NCI-H1092 (cell line): Measurements from ENCODE around the gene CHAF1A.
A peak's percentile ranks its signal among the peaks of the same experiment; 100 is the strongest.

Source experiments
- DNase-seq: peaks from one replicate; lab custom pipeline; 2025; lab: John Stamatoyannopoulos, UW

CHAF1A gene

DNA sequence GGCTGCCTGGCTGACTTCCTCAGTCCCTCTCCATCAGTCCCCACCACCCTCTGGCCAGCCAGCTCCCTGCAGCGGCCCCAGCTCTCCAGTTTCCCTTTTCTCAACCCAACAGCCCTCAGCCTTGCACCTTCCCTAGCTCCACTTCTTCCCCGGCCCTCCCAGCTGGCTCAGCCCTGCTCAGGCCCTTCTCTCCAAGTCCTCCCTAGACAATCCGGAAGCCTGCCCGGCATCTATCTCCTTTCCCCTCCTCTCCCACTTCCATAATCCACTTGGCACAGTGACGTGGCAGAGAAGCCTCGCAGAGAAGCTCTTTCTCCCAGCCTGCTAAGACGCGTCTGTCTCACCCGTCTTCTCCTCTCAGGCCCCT, 54.0 kb downstream of the CHAF1A start:
- peak; percentile 15 for DNase-seq

DNA sequence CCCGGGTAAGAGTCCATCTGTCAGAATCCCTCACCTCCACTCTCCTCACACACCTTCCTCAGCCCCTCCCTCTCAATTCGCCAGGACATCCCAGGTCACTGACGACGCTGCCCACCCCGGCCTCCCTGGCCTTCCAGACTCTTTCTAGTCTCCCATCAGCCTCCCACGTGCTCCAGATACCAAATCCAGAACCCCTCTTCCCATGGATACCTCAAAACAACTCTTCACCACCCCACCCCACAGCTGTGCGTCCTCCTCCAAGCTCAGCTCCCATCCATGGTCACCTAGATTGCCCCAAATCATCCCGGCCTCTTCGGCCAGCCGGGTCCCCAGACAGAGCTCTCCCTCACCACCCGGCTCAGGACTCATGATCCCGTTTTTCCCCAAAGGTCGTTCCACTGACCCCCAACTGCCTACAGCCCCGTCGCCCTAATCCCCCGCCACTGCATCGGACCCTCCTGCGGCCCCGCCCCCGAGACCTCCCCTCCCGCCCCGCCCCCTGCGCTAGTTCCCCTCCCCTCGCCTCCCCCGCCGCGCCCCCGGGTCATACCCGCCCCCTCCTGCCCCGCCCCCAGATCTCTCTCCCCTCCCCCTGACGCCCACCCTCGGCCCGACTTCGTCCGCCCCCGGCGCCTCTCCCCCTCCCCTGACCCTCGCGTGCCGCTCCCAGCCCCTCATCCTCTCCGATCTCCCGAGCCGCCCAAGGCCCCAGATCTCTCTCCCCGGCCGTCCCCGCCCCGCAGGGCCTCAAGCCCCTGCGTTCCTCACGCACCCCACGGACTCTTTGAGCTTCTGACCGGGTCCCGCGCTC, 54.6 kb downstream of the CHAF1A start:
- DNase-seq, result peak; percentile 43

DNA sequence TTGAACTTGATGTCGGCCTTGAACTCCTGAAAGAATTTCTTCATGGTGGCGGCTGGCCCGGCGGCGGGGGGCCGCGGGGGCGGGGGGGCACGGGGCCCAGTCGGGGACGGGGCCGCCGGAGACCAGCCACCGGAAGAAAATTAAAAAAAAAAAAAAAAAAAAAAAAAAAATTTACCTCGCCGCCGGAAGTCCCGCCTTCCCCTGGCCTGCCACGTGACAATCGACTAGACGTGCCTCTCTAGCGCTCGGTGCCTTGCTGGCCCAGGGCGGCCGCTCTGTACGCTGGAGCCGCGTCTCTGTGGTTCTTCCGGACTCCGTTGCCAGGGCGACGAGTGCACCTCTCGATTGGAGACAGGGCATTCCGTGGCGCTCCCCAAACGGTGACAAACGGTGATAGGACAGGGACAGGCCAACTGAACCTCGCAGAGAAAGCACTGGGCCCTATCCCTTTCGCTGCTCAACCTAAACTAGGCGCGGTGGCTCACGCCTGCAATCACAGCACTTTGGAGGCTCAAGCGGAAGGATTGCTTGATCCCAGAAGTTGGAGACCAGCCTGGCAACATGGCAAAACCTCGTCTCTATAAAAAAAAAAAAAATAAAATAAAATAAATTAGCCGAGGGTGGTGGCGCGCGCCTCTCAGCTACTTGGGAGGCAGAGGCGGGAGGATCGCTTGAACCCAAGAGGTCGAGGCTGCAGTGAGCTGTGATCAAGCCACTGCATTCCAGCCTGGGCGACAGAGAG, 55.4 kb downstream of the CHAF1A start, which contains the start of gene UBXN6:
TSS of gene UBXN6 (minus strand) at position 141 of the 742 bp plus-strand sequence. CDS start at position 44, 97 bp downstream.
- DNase-seq, result peak; percentile 97

DNA sequence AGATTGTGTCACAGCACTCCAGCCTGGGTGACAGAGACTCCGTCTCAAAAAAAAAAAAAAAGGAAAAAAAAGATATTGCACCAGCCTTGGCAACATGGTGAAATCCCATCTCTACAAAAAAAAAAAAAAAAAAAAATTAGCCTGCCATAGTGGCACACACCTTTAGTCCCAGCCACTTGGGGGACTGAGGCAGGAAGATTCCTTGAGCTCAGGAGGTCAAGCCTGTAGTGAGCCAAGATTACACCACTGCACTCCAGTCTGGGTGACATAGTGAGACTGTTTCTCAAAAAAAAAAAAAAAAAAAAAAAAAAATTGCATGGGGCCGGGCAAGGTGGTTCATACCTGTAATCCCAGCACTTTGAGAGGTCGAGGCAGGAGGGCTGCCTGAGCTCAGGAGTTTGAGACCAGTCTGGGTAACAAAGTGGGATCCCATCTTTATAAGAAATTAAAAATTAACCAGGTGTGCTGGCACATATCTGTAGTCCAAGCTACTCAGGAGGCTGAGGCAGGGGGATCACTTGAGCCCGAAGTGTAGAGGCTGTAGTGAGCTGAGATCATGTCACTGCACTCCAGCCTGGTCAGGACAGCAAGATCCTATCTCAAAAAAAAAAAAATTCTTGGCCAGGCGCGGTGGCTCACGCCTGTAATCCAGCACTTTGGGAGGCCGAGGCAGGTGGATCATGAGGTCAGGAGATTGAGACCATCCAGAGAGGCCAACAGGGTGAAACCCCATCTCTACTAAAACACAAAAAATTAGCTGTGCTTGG, 62.6 kb downstream of the CHAF1A start:
- DNase-seq, result no peak

DNA sequence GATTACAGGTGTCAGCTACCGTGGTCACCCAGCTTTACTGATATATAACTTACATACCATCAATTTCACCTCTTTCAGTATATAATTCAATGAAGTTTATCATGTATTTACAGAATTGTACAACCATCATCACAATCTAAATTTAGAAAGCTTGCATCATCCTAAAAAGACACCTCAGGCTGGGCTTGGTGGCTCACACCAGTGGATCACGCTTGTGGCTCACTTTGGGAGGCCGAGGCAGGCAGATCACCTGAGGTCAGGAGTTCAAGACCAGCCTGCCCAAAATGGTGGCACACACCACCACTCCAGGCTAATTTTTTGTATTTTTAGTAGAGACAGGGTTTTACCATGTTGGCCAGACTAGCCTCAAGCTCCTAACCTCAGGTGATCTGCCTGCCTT, 65.4 kb downstream of the CHAF1A start:
- no peak for DNase-seq

DNA sequence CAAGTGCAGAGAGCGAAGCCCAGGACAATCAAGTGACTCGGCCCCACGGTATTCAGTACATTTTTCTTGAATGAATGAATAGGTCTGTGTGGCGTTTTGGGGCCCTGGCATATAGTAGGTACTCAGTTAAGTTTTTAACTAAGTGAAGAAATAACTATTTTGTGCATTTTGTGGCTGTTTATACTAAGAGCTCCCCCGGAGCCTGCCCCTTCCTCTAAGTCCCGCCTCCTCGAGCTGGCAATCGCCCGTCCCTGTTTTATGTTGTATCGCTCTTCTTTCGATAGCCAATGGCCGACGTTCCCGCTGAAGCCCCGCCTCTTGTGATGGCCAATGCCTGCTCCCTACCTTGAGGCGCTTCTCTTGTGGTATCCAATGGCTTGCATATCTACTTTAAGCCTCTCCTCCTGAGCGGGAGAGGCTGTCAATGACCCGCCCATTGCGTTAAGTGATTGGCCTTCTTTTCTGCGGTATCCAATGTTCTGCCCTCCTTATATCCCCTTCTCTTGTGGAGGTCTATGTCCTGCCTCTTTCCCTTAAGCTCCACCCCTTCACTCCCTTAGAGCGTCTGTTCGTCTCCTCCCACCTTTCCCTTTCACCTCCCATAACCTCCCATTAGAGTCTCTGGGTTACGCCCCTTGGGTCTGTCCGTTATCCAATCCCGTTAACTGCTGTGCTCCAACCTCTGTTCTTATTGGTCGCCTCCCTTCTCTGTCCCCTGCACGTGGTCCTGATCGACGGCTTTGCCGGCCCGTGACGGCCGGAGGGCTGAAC, 69.1 kb downstream of the CHAF1A start:
- DNase-seq, result peak; percentile 100

DNA sequence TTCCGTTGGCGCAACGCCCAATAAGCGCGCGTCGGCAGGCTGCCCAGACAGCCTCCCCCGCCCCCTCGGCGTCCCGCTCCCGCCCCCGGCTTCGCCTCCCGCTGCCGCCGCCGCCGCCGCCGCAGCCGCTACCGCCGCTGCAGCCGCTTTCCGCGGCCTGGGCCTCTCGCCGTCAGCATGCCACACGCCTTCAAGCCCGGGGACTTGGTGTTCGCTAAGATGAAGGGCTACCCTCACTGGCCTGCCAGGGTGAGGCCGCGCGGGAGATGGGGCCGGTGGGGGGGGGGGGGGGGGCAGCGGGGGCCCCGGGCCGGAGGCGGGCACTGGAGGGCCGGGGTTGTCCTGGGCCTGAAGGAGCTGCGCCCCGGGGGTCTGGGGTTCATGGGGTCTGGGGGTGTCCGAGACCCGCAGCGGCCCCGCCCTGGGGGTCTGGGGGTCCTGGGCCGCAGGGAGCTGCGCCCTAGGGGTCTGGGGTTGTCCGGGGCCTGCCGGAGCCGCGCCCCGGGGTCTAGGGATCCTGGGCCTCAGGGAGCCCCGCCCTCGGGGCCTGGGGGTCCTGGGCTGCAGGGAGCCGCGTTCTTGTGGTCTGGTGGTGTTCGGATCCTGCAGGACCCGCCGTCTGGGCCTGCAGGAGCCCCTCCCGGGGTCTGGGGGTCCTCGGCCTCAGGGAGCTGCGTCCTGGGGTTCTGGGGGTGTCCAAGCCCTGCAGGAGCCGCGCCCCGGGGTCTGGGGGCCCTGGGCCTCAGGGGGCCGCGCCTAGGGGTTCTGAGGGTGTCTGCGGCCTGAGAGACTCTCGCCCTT, 69.9 kb downstream of the CHAF1A start, which contains the start of gene HDGFL2:
TSS of gene HDGFL2 (plus strand) at position 124 of the 801 bp plus-strand sequence. CDS start at position 178, 54 bp downstream.
- no peak for DNase-seq

DNA sequence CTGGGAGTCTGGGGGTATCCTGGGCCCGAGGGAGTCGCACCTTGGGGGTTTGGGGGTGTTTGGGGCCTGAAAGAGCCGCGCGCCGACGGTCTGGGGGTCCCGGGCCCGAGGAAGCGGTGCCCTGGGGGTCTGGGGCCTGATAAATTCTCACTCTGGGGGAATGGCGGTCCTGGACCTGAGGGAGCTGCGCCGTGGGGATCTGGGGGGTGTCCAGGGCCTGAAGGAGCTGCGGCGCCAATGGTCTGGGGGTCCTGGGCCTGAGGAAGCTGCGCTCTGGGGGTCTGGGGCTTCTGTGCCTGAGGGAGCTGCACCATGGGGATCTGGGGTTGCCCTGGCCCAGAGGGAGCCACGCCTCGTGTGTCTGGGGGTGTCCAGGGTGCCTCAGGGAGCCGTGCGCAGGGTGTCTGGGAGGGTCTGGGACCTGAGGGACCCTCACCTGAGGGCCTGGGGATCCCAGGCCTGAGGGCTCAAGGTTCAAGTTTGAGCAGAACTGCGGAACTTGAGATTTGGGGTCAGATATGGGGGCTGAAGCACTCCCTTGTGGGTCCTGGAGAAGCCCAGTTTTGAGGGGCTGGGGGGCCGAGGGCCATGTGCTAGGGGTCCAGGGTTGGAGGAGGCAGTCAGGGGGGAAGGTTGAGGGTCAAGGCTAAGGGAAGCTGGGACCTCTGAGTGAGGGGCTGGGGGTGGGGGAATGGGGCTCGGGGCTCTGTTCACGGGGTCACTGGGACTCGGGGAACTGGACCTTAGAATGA, 70.7 kb downstream of the CHAF1A start:
- DNase-seq, result no peak

DNA sequence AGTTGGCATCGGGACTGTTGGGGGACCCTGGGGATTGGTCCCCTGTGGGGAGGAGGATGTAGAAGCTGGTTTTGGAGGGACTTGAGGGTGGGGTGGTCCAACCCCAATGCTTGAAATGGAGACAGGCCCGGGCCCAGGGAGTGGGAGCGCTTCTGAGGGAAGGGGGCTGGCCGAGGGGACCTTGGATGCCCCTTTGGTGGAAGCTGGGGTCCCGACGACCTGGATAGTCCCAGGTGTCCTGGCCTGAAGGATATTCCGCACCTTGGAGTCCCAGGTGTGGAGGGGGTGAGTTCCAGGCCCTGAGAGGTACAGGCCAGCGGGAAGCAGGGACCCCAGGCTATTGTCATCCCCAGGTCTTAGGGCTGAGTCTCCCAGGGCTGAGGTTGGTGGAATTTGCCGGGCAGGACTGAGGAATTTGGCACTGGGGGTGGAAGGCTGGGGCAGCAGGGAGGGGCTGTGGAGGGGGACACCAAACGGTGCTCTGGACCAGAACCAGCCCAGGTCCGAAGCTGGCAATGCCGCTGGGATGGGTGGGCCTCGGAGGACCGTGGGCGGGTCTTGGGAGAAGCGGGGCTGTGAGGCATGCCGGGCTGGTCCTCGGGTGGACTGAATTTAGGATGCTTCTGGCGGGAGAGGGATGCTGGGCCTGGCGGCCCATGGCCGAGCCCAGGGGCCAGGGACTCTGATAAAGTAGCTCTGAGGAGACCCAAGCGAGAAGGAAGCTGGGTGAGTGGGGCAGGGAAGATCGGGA, 71.5 kb downstream of the CHAF1A start:
- DNase-seq, result no peak

DNA sequence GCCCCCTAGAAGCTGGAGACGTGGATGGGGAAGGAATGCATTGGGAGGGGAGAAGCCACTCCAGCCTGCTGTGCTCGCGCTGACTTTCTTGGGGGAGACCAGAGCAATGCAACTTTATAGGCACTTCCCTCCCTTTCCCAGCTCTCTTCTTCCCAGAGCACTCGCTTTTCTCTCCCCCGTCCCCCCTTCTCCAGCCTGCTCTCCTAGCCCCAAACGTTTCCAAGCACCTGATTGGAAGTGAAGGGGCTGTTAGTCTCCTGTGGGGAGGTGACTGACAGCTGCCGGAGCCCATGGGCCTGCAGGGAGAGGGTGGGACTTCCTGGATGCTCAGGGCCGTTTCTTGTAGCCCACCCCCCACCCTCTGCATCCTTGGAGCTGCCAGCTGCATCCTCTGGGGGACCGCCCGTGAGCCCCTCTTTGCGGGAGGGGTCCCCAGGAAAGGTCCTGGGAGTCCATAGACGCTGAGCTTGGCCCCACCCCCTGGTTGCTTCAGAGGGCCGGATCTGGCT, 72.1 kb downstream of the CHAF1A start:
- peak; percentile 70 for DNase-seq

DNA sequence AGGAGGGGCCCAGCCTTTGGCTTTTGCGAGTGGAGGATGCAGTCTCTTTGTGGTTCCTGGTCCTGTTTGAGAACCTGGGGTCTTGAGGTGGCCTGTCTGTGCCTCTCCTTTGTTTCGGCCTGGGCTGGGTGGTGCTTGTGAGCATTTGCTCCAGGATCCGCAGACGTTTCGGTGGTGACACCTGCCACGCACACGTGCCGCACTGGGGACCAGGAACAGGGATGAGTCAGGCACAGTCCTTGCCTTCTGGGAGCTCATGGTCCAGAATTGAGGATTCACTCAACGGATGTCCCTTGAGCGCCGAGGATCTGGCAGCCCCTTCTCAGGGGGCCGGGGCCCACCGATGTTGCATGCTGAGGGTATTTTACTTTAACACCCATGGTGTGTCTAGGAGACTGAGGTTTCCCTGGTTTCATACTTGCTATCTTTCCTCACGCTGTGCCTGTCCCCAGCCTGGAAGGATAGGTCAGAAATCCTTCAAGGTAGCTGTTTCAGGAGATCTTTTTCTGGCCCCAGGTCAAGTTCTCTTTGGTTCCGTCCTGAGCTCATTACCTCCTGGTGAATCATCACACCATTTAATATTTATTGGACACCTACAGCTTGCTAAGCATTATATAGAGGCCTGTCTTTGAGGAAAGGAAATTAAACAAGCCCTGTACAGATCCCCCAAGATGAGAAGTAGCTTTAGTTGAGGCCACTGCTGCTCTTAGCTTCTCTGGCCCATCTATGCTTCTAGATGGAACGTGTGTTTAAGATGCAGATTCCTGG, 74.8 kb downstream of the CHAF1A start:
- DNase-seq, result no peak

DNA sequence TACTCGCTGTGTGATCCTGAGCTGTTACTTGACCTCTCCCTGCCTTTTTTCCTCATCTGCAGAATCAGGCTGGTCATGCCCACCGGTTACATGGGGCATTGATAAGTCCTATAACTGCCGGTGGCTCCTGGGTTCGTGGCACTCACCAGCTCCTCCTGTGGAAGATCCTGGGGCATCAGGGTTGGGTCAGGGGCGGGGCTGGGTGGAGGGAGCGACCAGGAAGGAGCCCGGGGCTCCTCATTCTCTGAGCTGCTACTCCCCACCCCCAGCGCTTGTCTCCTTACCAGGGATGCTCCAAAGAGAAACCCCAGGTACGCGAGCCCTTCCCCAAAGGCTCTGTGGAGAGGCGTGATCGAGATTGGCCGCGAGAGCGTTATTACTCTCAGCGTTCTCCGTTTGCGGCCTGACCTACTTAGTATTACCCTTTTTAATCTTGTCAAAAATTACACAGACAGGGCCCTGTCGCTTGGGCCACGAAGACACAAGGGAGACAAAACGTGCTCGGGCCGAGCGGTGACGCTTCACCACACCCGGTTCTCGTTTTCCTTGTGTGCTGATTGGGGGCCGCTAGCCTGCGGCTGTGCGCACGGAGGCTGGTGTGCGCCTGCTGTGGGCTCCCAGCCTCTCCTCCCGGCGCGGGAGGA, 80.4 kb downstream of the CHAF1A start:
- DNase-seq, result no peak

DNA sequence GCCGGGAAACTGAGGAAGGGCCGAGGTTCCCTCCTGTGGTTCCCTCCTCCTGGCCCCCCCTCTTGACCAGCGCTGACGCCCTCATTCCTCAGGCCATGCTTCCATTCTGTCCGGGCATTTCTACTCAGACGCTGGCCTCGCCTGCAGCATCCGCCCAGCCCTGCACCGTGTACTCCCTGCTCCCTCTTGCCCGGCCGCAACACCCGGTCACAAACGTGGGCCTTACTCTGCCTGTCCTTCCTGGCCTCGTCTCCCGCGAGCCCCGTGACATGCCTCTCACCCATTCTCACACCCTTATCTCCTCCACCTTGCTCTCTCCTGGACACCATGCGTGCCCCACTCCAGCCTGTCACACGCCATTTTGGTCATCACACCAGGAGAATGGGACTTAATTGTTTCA, 80.9 kb downstream of the CHAF1A start:
- no peak for DNase-seq

DNA sequence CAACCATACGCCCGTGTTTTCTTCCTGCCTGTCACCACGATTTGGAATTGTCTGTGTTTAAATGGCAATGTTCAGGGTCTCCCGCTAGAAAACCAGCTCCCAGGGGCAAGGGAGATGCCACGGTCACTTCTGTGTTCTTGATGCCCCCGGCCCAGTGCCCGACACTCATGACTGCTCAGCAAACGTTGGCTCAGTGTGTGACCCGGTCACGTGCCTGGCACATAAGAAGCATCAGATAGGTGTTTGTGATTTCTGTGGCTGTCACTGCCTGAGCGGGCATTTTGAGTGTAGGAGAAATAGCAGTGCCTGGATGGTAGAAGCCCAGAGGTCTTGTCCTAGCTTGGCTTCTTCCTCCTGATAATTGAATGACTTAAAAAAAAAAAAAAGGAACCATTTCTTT, 85.1 kb downstream of the CHAF1A start:
- DNase-seq, result no peak

DNA sequence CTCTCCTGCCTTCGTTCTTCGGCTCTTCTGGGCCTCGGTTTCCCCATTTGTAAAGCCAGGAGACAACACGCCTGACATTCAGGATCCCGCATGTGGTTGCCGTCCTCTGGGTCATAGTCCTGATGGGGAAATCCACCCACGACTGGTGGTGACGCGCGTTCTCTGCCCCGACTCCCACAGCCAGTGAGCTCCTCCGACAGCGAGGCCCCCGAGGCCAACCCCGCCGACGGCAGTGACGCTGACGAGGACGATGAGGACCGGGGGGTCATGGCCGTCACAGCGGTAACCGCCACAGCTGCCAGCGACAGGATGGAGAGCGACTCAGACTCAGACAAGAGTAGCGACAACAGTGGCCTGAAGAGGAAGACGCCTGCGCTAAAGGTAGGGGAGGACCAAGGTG, 86.1 kb downstream of the CHAF1A start:
- DNase-seq, result no peak

DNA sequence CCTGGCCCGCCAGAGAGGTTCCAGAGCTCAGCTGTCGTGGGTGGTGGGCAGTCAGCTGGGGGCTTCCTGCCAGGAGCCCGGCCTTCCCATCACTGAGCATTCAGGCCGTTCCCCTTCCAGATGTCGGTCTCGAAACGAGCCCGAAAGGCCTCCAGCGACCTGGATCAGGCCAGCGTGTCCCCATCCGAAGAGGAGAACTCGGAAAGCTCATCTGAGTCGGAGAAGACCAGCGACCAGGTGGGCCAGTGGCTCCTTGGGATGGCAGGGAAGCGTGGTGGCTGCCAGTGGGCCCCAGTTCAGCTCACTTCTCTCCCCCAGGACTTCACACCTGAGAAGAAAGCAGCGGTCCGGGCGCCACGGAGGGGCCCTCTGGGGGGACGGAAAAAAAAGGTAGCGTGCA, 89.0 kb downstream of the CHAF1A start:
- no peak for DNase-seq

DNA sequence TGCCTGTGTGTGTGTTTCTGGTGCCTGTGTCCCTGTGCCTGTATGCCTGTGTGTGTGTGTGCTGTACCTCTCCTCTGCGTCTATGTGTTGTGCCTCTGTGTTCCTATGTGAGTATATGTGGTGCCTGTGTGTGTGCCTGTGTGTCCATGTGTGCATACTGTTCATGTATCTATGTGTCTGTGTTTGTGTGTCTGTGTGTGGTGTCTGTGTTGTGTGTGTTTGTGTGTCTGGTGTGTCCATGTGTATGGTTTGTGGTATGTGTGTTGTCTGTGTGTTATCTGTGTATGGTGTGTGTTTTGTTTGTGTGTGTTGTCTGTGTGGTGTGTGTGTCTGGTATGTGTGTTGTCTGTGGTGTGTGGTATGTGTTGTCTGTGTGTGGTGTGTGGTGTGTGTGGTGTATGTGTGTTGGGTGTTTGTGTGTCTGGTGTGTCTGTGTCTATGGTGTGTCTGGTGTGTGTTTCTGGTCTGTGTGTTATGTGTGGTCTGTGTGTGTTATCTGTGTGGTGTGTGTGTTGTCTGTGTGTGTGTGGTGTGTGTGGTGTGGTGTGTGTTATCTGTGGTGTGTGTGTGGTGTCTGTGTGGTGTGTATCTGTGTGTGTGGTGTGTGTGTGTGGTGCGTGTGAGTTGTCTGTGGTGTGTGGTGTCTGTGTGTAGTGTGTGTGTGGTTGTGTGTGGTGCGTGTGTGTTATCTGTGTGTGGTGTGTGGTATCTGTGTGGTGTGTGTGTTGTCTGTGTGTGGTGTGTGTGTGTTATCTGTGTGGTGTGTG, 90.1 kb downstream of the CHAF1A start:
- no peak for DNase-seq
